NCI-H345 treated with DMSO at 0.1 percent for 48 hours (cell line): ENCODE results near the gene SP3.

Experiments used
- DNase-seq: peaks from one replicate; lab custom pipeline; 2025; ENCODE audit not compliant: unreplicated experiment; lab: John Stamatoyannopoulos, UW

Gene SP3

DNA sequence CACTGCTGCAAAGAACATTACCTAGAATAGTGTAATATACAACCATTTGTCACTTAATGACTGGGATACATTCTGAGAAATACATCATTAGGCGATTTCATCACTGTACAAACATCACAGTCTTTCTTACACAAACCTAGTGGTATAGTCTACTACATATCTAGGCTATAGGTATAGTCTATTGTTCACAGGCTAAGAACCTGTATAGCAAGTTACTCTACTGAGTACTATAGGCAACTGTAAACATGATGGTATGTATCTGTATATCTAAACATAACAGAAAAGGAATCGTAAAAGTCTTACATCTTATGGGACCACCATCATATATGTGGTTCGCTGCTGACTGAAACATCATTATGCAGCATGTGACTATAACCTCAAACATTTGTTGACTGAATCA, 21.4 kb downstream of the SP3 start:
- no peak for DNase-seq

- DNase-seq, result no peak
Measured at GRCh38 chr2:173942861-173943523, 22.2 kb downstream of the SP3 start.

DNA sequence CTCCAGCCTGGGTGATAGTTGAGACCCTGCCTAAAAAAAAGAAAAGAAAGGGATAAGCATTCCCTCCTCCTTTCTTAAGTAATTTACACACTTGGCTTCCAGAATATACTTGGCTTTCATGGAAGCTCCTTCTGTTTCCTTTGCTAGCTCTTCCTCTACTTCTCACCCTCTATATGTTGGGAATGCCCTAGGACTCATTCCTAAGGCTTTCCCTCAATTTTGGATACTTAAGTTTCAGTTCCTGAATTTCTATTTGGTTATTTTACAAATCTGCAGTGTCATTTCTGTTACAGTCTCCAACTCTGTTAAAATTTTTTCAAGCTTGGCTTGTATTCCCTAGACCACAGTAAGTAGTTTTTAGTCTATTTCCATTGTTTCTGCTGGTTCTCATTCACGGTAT, 23.6 kb downstream of the SP3 start:
- DNase-seq, result no peak

DNA sequence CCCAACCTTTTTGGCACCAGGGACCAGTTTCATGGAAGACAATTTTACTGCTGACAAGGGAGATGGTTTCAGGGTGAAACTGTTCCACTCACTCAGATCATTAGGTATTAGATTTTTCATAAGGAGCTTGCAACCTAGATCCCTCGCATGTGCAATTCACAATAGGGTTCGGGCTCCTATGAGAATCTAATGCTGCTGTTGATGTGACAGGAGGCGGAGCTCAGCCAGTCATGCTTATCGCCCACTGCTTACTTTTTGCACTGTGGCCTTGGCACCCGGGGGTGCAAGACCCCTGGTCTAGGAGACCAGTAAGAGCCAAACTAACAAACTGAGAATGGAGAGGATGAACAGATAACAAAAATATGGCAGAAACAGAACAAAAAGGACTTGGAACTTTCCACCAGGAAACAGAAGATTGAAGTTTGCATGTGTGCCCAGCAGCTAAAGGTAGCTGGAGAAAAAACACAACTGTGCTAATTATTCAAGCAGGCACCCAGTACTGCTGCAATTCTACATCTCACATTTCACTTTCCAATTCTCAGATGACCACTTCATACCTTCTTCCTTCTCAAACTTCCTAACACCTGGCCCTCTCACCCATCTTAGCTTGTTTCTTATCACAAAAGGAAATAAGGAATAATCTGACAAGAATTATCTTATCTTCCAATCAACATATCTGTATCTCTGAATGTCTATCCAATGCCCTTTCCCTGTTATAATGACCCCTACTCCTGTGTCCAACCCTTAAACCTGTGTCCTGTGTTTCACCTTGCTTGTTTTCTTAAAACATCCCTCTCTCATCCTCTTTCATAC, 24.8 kb downstream of the SP3 start:
- DNase-seq, result no peak

- DNase-seq, result no peak
Measured at GRCh38 chr2:173938700-173939384, 26.3 kb downstream of the SP3 start.

- DNase-seq, result no peak
Measured at GRCh38 chr2:173935305-173935704, 29.9 kb downstream of the SP3 start.

DNA sequence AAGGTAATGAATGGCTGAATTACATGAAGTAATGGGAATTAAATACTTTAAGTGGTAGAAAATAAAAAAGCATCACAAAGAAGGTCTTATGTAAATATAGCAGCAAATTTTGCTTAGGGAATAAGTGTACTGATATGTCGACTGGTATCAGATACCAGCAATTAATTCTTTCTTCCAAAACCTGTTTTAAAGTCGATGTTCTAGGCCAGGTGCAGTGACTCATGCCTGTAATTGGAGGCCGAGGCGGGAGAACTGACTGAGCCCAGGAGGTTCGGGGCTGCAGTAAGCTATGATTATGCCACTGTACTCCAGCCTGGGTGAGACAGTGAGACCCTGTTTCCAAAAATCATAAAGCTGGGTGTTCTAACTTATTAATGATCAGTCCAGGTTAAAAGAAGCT, 30.3 kb downstream of the SP3 start:
- DNase-seq, result no peak

DNA sequence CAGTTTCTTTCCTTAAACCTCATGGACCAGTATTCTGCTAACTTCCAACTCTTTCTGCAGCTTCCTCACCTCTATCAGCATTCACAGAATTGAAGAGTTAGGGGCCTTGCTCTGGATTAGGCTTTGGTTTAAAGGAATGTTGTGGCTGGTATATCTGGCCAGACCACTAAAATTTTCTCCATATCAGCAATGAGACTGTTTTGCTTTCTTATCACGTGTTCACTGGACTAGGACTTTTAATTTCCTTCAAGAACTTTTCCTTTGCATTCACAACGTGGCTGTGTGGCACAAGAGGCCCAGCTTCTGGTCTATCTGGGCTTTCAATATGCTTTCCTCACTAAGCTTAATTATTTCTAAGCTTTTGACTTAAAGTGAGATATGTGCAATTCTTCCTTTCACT, 33.4 kb downstream of the SP3 start:
- no peak for DNase-seq

DNA sequence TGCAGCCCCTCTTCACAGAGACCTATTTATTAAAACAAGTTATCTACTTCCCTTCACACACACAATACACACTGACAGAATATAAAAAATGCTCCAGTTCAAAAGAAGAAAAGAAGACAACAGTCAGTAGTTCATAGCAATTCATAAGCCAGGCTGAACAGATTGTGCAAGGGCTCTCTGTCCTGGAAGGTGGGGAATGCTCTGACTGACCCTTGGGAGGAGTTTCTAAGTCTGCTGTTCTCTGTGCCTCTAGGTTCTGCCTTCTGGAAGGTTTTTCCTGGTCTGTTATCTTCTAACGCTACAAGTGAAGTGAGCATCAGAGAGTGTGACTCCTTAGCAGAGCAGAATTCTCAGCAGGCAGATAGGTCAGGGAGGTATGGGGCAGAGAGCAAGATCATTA, 35.7 kb downstream of the SP3 start:
- DNase-seq, result no peak

DNA sequence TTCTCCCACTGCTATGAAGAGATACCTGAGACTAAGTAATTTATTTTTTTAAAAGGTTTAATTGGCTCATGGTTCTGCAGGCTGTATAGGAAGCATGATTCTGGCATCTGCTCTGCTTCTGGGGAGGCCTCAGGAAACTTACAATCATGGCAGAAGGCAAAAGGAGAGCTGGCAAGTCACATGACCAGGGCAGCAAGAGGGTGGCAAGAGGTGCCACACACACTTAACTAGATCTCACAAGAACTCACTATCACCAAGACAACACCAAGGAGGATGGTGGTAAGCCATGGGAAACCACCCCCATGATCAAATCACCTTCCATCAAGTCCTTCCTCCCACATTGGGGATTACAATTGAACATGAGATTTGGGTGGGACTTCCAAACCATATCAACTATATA, 38.3 kb downstream of the SP3 start:
- DNase-seq, result no peak

DNA sequence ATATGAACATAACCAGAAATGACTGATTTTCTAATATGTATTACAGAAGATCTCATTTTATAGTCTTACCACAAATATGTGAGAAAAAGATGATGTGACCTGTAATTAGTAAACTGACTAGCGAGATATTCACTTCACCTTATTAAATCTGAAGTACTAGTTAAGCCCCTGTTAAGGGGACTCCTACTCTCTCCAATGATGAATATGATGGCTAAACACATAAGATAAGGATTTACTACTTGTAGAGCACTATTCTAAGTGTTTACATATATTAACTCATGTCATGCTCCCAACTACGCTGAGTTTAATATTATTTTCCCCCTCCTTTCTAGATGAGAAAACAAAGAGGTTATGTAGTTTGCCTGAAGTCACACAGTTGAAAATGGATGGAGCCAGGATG, 40.9 kb downstream of the SP3 start:
- DNase-seq, result no peak

GRCh38 chr2:173922760-173923159, 42.4 kb downstream of the SP3 start:
- no peak for DNase-seq

GRCh38 chr2:173922068-173922467, 43.1 kb downstream of the SP3 start:
- DNase-seq, result no peak

DNA sequence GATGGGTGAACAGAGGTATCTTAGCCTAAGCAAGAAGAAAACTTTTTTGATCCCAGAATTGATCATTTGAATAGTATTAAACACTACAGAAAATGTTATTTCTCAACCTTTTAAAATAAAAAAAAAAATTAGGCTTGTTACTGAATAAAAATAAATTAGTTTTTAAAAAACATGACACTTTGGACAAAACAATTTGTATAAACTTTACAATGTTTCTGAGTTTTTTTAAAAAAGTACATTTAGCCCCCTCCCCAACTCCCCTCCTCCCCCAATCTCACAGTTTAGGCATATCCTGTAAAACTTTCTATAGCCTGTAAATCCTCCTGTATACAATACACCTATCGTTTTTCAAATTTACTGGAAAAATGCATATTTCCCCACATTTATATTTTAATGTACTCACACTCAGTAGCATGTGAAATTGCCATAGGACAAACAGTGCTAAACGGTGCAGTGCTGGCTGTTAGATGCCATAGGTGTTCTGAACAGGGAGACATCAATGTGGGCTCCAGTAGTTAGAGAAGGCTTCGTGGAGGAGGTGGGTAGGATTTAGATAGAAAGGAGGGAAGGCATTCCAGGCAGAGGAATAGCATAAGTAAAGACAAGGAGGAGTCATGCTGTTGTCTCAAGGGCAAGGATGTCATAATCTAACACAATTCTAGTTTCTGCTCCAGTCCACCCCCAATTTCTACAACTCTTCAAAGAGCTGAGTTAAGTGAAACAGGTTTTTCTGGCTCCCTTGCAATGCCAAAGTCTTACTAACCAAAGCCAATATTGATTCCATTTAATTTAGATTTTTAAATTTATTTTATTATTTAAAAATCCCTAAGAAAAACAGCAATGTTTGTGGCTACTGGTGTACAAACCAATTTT, 50.9 kb downstream of the SP3 start:
- no peak for DNase-seq

DNA sequence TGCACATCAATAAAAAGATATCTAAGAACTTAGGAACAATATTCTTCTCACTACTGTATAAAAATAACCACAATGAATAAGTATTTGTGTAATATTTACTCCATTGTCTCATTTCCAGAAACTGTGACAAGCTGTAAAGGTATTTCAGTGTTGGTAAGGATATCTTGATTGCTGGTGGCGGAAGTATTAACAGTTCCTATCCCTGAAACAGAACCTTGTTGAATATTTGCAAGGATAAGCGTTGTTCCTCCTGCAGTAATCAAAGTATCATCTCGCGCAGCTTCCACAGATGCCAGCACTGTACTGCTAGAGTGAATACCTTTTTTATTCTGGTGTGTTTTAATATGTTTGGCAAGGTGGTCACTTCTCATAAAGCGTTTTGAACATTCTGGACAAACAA, 55.3 kb downstream of the SP3 start:
- no peak for DNase-seq

- no peak for DNase-seq
Measured at GRCh38 chr2:173906626-173907025, 58.5 kb downstream of the SP3 start.

- DNase-seq, result no peak
Measured at GRCh38 chr2:173903601-173904394, 61.4 kb downstream of the SP3 start.

DNA sequence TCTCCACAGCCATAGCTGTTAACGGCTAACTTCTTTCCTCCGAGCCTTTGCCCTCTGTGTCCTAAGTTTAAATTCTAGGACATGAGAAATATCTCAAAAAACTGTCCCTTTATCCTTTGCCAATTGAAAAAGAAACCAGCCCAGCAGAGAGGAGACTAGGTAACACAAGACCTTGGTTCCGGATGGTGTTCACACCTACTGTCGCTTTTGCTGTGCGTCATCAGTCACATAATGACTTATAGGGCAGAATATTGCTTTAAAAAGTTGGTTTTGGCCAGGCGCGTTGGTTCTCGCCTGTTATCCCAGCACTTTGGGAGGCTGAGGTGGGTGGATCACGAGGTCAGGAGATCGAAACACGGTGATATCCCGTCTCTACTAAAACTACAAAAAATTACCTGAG, 66.2 kb downstream of the SP3 start:
- no peak for DNase-seq

DNA sequence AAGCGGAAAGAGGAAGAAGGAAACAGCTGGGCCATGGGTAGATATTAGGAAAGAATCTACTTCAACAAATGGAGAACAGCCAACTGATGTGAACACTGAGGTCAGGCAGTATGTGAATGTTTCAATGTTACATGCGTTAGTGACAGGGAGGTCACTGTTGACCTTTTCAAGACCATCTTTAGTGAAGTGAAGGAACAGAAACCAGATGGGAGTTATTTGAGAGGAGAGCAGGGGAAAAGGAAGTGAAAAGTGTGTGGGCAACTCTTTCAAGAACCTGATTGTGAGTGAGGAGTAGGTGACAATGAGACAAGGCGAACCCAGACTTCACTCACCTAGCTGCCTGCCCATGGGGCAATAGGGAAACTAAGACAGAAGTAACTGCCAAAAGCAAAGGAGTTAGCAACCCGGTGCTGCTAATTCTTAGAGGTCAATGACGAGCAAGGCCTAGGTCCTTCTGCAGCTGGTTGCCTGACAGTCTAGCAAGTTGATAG, 67.0 kb downstream of the SP3 start:
- no peak for DNase-seq

- DNase-seq, result no peak
Measured at GRCh38 chr2:173896755-173897154, 68.4 kb downstream of the SP3 start.
